ENCODE measurements around the gene FBXL2.
"Not testable (repeated sequence)": the region's sequence is repeated elsewhere in the genome, so short reads cannot be mapped to it uniquely, and the experiment has no call there.

The FBXL2 gene

GRCh38 chr3:33429306-33429705 lies 152.1 kb downstream of the FBXL2 start:
- not testable (repeated sequence) for DNase-seq (ENCODE audit: low spot score)

- DNase-seq (ENCODE audit: low spot score) = no peak
Measured at GRCh38 chr3:33430061-33430460, 152.8 kb downstream of the FBXL2 start.

- no peak for DNase-seq (ENCODE audit: low spot score)
Measured at GRCh38 chr3:33430571-33430970, 153.3 kb downstream of the FBXL2 start.

GRCh38 chr3:33433843-33434242 lies 156.6 kb downstream of the FBXL2 start:
- no peak for DNase-seq (ENCODE audit: low spot score)
